Endothelial cell (in vitro differentiated cells): Measurements from ENCODE around the gene LRRC10. TPM values are rescaled to one million over a fixed set of nuclear protein-coding genes. Genes with fewer than 3 reads are reported as not detected.

Source experiments
- DNase-seq: peaks from one replicate; pipeline ENCODE4 v3.0.0; 2021; ENCODE audit warnings: low spot score
- H3K27ac Mint-ChIP-seq: one replicate; pipeline ENCODE4 v1.8.0; 2021; ENCODE audit warnings: mixed read lengths, inconsistent platforms; ENCODE audit not compliant: unreplicated experiment
- H3K27me3 Mint-ChIP-seq: one replicate; pipeline ENCODE4 v1.8.0; 2021; ENCODE audit warnings: mild to moderate bottlenecking, moderate library complexity, mixed read lengths, inconsistent platforms; ENCODE audit not compliant: unreplicated experiment
- H3K36me3 Mint-ChIP-seq: one replicate; pipeline ENCODE4 v1.8.0; 2021; ENCODE audit warnings: mild to moderate bottlenecking, low read depth, mixed read lengths, inconsistent platforms; ENCODE audit not compliant: unreplicated experiment
- H3K4me1 Mint-ChIP-seq: one replicate; pipeline ENCODE4 v1.8.0; 2021; ENCODE audit warnings: mild to moderate bottlenecking, mixed read lengths, inconsistent platforms; ENCODE audit not compliant: unreplicated experiment
- H3K4me3 Mint-ChIP-seq: one replicate; pipeline ENCODE4 v1.8.0; 2021; ENCODE audit warnings: mild to moderate bottlenecking, mixed read lengths, inconsistent platforms; ENCODE audit not compliant: unreplicated experiment
- H3K9me3 Mint-ChIP-seq: one replicate; pipeline ENCODE4 v1.8.0; 2021; ENCODE audit warnings: mixed read lengths, inconsistent platforms; ENCODE audit not compliant: unreplicated experiment
- CTCF ChIP-seq: fragments of 200-600 bp; sonication (generic); IDR thresholded peaks from one replicate; pipeline ENCODE4 v1.5.0; 2021; ENCODE audit warnings: antibody characterized with exemption; ENCODE audit not compliant: unreplicated experiment
- total RNA-seq: library from RNA; stranded (reverse); fragmentation: NEBNext Ultra II Directional; extraction: Animal tissue kit (Norgen Biotek cat#: 25700); gene quantifications from one replicate; pipeline ENCODE4 v1.2.1, GENCODE V29; 2021; ENCODE audit not compliant: unreplicated experiment

LRRC10 gene
- total RNA-seq, 1 donor from 2014 or later = not detected

DNA sequence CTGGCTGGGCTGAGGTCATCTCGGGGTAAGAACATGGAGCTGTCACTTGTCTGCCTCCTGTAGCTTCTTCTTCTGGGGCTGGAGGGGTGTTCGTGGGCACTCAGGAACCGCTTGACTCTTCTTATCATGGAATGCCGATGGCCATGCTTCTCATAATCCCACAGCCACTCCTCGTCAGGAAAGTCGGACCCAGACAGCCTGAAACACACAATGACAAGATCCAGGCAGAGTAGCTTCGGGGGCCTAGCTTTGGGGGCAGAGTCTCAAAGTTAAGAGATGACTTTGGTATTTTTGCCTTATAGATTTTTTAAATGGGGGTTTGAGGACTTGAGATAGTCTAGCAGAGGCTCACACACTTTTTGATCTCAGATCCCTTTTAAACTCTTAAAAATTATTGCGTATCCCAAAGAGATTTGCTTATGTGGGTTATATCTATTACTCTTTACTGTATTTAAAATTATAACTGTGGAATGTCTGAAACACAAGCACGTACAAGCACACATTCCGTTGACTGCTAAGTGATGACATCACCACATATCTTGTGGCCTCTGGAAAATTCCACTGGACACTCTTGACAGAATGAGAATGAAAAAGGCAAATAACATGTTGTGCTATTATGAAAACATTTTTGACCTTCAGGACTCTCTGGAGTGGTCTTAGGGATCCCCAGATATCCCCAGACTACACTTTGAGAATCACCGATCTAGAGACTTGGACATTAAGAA, 45.1 kb upstream of the LRRC10 start:
- Mint-ChIP-seq H3K27me3 (no peaks in the 10 kb centered on the region), H3K9me3 (no peaks in the 10 kb centered on the region), H3K36me3 (no peaks in the 10 kb centered on the region), H3K4me1 (no peaks in the 10 kb centered on the region), H3K4me3 (no peak overlapping the region), H3K27ac (no peak overlapping the region)
- no peak for DNase-seq
- TF ChIP-seq CTCF = no peak

DNA sequence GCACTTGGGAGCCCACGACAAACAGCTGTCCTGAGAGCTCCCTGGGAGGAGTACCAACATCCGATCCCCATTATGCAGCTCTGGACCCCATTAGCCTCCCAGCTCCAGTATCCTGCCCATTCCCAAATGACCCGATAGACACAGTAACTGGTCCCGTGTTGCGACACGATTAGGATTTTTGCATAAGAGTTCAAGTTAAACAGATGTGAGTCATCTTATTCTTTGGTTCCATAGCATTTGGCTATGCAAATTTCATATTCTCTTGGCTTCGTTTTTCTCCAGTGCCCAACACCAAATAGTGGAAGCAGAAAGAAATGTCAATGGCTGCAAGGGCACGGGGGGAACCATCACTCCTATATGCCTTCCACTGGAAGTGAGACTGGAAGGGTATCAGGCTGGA, 43.0 kb upstream of the LRRC10 start:
- DNase-seq = no peak
- Mint-ChIP-seq H3K27me3 (no peaks in the 10 kb centered on the region), H3K27ac (no peak overlapping the region), H3K9me3 (no peaks in the 10 kb centered on the region), H3K4me1 (no peaks in the 10 kb centered on the region), H3K36me3 (no peaks in the 10 kb centered on the region), H3K4me3 (no peak overlapping the region)
- no peak for TF ChIP-seq CTCF

GRCh38 chr12:69651922-69652321, 41.2 kb upstream of the LRRC10 start:
- no peak for TF ChIP-seq CTCF
- H3K4me1 Mint-ChIP-seq = no peaks in the 10 kb centered on the region
- H3K27me3 Mint-ChIP-seq = no peaks in the 10 kb centered on the region
- H3K9me3 Mint-ChIP-seq = no peaks in the 10 kb centered on the region
- no peak overlapping the region for H3K27ac Mint-ChIP-seq
- H3K4me3 Mint-ChIP-seq = no peak overlapping the region
- DNase-seq = no peak
- no peaks in the 10 kb centered on the region for H3K36me3 Mint-ChIP-seq

DNA sequence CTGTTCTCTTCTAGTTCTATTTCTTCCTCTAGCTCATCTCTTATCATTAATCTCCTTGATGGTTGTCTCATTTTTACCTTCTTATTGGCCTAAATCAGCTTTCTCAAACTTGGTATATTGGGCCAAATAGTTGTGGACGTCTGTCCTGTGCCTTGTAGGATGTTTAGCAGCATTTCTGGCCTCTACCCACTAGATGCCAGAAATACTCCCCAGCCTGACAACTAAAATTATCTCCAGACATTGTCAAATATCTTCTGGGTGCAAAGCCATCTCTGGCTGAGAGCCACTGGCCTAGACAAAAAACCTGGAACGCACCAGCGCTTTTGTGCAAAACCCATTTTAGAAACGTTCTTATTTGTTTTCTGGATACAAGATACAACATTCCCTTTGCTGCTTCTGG, 38.8 kb upstream of the LRRC10 start:
- H3K27me3 Mint-ChIP-seq = no peaks in the 10 kb centered on the region
- H3K4me1 Mint-ChIP-seq = no peaks in the 10 kb centered on the region

More for the DNA sequence above, 38.8 kb upstream of the LRRC10 start:
- no peak for DNase-seq
- no peaks in the 10 kb centered on the region for H3K9me3 Mint-ChIP-seq
- TF ChIP-seq CTCF = no peak
- H3K27ac Mint-ChIP-seq = no peak overlapping the region
- no peaks in the 10 kb centered on the region for H3K36me3 Mint-ChIP-seq
- no peak overlapping the region for H3K4me3 Mint-ChIP-seq
